OCI-LY7 (cell line): ENCODE data around the gene STRADB.

Experiments used
- EZH2phosphoT487 ChIP-seq: fragments of 200-600 bp; sonication (generic); IDR thresholded peaks from 2 replicates; pipeline ENCODE4 v1.6.1; 2018; ENCODE audit warnings: low read depth, borderline replicate concordance, mild to moderate bottlenecking, mixed run types, antibody characterized with exemption, low read length, moderate library complexity, mixed read lengths
- TF ChIP-seq, protein P1 (sequence below): fragments of 200-600 bp; sonication (generic); conservative IDR thresholded peaks from 2 replicates; pipeline ENCODE4 v1.5.1; 2014; ENCODE audit warnings: mild to moderate bottlenecking, antibody characterized with exemption, low read length, moderate library complexity, mixed read lengths

DNA sequence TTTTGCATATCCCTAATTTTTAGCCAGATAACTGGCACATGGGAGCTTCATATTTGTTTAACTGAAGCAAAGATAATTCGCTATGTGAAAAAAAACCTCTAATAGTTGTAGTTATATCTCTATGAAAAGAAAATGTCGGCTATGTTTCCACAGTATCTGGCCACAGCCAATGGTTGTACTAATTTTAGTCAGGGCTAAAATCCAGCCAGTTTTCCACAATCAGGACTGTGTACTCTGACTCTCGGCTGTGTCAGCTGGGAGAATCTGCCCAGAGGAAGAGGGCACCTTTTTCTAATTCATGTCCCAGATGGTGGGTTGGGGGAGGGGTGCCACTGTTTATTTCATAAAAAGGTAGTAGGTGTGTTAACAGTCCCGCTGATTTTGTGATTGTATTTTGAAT lies 38.8 kb downstream of the STRADB start:
- TF ChIP-seq, protein P1, sequence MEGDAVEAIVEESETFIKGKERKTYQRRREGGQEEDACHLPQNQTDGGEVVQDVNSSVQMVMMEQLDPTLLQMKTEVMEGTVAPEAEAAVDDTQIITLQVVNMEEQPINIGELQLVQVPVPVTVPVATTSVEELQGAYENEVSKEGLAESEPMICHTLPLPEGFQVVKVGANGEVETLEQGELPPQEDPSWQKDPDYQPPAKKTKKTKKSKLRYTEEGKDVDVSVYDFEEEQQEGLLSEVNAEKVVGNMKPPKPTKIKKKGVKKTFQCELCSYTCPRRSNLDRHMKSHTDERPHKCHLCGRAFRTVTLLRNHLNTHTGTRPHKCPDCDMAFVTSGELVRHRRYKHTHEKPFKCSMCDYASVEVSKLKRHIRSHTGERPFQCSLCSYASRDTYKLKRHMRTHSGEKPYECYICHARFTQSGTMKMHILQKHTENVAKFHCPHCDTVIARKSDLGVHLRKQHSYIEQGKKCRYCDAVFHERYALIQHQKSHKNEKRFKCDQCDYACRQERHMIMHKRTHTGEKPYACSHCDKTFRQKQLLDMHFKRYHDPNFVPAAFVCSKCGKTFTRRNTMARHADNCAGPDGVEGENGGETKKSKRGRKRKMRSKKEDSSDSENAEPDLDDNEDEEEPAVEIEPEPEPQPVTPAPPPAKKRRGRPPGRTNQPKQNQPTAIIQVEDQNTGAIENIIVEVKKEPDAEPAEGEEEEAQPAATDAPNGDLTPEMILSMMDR, result no peak
- no peak for TF ChIP-seq EZH2phosphoT487
